Stimulated activated CD8-positive, alpha-beta memory T cell treated with anti-CD3 and anti-CD28 coated beads, Interleukin-12 subunit alpha, Interleukin-12 subunit beta, amount 100 ng/mL, for 4 hours (primary cell): ENCODE results near the gene THBS3.

Experiments used
- DNase-seq: peaks from one replicate; pipeline ENCODE4 v3.0.0-alpha.2; 2020; ENCODE audit warnings: low read depth

Gene THBS3

DNA sequence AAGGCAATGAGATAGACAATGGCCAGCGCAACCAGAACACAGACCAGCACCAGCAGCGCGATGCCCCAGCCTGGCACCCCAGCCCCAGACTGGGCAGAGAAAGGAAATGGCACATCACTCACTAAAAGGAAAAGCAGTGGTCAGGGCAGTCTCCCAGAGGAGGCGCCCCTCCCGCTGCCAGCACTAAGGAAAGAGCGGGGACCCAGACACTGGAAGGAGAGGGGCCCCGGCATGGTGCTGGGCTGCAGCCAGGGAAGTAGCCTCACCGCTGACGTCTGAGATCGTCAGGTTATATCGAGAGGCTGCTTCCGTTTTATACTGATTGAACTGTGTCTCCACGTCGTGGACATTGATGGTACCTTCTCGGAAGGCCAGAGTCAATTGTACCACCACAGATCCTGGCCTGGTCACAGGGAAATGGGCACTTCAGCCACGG lies 20.2 kb downstream of the THBS3 start:
- no peak for DNase-seq

DNA sequence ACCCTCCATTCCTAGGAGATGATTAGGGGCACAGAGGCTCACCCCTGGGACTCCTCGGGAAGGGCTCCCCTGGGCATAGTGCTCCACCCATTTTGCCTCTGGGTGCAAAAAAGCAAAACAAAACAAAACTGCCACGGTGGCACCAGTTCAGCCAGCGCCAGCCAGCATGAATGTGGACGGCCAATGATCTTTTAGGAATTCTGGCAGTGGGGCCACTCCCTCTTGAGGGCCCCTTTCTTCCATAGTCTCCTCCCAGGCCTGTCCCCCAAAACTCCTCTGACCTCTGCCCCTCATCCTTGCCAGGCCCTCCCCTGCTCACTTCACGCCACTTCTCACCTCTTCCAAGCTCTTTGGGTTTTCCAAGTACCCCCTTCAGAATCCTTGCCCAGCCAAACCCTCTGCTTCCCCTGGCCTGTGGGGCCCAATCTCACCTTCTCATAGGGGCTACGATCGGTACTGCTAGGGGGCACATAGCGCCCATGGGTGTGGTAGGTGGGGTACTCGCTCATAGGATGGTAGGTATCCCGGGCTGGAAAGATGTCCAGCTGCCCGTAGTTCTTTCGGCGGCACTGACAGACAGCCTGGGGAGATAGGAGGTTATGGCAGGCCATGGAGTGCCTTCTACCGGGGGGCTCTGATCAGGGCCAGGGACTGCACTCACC lies 20.8 kb downstream of the THBS3 start:
- DNase-seq = no peak

DNA sequence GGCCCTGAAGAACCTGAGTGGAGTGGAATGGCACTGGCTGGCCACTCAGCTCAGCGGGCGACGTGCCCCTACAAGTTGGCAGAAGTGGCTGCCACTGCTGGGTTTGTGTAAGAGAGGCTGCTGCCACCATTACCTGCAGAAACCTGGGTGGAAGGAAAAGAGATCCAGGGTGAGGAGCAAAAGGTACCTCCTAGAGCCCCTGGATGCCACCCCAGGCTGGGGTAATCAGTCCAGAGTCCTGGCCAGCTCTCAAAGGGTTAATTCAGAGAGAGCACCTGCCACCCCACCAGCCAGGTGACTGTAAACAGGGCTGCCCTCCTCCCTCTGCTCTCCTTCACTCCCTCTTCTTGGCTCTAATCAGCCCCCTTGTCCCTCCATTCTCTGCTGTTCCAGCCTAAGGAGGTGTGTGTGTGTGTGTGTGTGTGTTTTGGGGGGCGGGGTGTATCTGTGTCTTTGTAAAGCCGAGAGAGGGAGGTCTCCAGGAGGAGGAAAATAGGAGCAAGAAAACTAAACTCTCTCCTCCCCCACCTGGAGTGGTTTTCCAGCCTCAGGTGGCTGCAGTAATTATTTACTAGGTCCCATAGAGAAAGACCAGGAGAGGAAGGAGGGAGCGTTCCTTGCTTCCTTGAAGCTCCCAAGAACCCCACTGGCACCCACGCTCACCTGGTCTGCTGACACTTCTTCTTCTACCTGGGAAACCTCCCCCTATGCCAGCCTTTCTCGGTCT lies 21.5 kb downstream of the THBS3 start:
- no peak for DNase-seq

DNA sequence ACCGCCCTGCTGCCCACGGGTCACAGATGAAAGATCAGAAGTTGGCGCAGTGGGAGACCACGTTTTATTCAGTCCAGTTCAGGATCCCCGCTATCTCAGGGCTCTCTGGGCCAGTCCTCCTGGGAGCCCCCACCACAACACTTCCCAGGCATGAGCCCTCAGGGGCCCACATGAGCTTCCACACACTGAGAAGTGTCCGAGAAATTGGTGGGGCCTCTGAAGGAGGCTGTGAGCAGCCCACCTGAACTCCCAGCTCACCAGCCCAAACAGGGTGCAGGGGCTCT lies 22.0 kb downstream of the THBS3 start:
- no peak for DNase-seq

DNA sequence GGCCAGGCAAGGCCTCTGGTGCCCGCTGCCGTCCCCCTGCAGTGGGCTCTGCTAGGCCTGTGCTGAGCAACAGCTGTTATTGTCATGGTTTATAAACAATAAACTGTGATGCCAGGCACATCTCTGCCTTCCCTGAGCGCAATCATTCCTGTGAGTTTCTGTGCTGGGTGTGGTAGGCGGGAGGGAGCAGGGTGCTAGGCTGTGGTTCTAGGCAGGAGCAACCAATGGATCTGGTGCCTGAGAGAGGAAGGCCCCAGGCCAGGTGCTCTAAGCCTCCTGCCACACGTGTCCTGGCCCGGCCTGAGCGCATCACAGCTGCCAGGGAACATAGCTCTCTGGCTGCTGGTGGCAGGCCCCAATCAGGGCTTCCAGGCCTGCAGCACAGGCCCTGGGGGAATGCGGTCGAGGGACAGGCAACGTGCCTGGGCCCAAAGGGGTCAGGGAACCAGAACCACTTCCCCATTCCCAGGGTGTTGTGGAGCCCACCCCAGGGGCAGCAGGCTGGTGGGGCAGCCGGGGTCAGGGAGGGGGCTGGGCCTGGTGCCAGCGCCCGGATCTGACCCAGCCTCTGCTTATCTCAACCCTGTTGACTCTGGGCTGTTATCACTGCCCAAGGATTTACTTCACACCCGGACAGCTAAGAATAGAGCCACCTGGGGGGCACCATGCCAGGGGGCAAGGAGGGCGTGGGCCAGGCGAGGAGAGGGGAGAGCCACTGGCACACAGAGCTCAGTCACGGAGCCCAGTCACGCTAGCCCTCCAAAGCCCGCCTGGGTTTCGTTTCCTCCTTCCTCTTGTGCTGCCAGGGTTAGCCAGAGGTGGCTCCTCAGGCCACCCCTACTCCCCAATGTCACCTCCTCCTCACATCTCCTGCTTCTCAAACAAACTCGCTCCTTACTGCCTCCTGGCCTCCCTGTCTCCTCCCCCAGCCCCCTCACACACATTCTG lies 22.6 kb downstream of the THBS3 start:
- no peak for DNase-seq

DNA sequence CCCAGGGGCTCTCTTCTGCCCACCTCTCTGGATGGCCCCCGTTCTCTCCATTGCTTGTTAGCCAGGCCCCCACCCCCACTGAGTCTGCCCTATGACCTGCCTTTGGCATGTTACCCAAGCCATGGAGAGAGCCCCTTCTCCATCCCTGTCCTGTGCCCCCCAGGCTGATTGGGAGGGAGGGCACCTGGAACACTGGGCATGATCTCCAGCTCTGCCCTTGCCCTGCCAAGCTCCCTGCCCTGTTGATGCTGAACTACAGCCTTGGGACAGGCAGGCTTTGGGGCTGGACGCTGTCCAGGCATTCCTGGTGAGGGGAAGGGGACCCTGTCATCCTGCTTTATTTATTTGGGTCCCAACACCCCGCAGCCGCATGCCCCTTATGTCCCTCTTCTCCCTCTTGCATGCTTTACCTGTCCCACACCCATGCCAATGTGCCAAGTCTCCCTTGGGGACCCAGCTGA lies 23.3 kb downstream of the THBS3 start:
- no peak for DNase-seq

DNA sequence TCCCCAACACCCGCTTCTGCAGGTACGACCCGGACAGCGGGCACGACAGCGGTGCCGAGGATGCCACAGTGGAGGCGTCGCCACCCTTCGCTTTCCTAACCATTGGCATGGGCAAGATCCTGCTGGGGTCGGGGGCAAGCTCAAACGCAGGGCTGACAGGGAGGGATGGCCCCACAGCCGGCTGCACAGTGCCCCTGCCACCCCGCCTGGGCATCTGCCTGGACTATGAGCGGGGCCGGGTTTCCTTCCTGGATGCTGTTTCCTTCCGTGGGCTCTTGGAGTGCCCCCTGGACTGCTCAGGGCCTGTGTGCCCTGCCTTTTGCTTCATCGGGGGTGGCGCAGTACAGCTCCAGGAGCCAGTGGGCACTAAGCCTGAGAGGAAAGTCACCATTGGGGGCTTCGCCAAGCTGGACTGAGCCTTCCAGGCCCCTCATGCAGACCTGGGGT lies 23.9 kb downstream of the THBS3 start:
- DNase-seq = no peak

DNA sequence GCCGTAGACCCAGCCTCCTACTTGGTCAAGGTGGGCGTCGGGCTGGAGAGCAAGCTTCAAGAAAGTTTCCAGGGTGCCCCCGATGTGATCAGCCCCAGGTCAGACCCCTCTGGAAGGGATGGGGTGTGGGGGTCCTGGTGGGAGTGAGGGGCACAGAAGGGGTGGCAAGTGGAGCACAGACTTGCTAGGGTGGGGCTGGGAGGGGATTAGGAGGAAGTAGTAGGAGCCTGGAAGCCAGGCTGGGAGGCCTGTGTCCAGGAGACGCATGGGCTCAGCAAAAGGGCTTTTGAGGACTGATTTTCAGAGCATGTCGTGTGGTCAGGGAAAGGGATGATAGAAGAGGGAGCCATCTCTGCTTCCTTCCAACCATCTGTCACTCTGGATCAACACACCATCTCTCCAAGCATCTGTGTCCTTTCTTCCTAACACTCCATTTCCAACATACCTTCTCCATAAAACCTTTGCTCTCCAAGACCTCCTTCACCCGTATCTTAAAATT lies 25.6 kb downstream of the THBS3 start:
- DNase-seq = no peak

DNA sequence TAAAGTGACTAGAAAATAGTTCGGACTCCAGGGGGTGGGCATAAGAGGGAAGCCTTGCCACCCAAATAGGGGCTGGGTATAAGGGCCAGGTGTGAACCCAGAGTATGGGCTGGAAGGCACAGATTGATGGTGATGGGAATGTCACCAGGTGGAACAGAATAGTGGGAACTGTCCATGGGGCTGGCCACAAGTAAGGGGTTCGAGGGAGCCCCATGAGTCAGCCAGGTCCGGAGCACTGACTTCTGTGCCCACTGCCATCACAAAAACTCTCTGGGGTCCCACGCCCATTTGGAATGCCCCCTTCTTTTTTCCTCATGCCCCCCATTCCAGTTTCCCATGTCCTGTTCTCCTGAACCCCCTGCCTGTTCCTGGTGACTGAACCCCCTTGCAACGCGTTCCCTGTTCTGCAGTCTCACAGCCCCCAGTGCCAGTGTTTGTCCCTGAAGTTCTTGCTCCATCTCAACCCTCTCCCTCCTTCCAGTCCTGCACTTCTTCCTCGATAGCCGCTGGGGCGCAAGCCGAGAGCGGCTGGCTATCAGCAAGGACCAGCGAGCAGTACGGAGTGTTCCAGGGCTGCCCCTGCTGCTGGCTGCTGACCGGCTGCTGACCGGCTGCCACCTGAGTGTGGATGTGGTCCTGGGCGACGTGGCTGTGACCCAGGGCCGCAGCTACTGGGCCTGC lies 26.2 kb downstream of the THBS3 start:
- no peak for DNase-seq

DNA sequence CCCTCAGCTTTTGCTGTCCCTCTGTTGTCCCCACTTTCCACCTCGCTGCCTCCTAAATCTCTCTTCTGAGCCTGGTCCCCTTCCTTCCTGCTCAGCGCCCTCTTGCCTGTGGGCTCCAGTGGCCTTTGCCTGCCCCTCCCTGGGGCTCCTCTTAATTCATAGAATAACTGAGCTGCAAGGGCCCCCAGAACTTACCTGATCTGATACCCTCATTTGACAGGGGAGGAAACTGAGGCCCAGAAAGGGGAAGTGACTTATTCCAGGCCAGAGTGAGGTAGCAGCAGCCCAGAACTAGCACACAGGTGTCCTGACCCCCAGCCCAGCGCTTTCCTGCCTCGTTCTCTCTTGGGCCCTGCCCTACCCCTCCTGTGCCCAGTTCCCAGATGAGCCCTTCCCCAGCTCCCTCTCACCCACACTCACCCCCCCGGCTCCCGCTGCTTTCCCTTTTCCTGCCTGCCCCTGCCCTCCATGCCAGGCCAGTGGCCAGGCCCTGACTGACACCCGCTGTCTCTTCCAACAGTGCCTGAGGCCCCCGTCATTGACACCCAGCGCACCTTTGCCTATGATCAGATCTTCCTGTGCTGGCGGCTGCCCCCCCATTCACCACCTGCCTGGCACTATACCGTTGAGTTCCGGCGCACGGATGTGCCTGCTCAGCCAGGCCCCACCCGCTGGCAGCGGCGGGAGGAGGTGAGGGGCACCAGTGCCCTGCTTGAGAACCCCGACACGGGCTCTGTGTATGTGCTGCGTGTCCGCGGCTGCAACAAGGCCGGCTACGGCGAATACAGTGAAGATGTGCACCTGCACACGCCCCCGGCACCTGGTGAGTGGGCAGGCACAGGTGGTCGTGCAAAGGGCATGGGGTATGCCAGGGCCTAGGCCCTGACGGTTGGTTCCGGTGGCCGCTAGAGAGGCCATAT lies 28.3 kb downstream of the THBS3 start:
- no peak for DNase-seq

DNA sequence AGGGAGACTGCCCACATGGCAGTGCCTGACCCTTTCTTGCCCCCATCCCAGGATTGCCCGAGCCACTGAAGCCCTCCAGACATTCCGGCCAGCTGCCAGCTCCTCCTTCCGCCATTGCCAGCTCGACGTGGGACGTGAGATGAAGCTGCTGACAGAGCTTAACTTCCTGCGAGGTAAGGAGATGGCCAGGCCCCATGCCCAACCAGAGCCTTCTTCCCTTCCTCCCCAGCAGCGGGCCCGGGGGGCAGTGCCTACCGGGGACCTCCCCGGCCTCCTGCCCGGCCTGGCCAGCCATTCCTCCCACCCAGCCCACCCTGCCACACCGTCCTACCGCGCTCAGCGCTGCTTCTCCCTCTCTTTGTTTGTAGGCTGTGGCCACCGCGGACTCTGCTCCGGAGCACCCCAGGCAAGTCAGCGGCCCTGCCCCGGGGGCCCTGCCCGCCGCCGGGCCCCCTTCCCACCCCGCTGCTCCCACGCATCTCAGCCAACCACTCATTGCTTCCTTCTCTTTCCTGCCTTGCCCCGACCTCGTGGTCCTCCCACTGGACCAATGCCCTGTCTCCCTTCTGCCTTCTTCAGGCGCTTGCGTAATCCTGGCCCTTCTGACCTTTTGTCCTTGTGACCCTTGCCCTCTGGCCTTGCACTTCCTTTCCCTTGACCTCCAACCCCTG lies 29.1 kb downstream of the THBS3 start:
- DNase-seq = no peak

DNA sequence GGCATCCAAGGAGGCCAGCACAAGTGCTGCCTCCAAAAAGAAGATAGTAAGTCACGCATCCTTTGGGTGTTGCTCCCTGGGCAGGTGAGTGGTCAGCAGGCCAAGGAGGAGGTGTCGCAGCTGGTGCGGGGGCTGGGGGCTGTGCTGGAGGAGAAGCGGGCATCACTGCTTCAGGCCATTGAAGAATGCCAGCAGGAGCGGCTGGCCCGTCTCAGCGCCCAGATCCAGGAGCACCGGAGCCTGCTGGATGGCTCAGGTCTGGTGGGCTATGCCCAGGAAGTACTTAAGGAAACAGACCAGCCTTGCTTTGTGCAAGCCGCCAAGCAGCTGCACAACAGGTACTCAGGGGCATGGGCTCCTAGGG lies 29.8 kb downstream of the THBS3 start:
- DNase-seq = no peak

DNA sequence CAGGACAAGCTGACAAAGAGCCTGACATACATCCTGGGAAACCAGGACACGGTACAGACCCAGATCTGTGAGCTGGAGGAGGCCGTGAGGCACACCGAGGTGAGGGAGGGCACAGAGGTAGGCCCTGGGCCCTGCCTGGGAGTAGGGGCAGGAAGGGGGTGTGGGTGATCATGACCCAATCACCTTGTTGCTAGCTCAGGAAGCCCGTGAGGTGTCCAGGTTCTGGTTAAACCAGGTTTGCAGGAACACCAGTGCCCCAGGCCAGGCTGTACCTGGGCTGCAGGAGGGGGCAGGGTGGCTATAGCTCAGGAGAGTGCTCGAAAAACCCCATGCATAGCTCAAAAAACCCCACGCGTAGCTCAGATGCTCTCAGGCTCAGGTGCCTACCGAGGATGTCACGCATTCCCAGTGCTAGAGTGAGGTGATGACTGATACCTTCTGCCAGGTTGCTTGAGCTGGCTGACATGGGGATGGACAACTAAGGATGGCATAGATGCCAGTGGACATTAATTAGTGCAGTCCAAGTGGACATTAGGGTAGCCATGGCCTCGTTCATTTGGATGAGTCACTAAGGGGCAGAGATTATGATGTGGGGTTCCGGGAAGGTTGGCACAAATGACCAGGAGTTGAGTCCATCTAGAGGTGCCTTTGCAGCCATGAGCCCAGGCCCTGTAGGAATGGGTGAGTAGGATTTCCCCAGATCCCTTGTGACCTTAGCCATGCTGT lies 30.3 kb downstream of the THBS3 start:
- no peak for DNase-seq

DNA sequence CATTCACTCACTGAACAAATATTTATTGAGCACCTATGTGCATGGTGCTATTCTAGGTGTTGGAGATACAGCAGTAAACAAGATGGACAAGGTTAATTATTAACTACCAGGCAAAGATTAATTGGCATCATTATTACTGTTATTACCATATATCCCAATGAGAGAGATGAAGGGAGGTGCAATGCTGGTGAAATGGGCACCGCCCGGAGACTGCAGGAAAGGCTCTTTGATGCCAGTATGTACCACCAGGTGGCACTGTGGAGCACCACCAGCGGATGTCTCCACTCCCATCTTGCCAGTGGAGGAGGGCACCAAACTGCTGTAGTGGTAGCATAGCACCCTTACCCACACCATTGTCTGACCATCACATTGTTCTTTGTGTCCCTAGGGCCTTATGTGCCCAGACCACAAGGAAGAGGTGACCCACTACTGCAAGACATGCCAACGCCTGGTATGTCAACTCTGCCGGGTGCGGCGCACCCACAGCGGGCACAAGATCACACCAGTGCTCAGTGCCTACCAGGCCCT lies 31.1 kb downstream of the THBS3 start:
- DNase-seq = peak; percentile 66

DNA sequence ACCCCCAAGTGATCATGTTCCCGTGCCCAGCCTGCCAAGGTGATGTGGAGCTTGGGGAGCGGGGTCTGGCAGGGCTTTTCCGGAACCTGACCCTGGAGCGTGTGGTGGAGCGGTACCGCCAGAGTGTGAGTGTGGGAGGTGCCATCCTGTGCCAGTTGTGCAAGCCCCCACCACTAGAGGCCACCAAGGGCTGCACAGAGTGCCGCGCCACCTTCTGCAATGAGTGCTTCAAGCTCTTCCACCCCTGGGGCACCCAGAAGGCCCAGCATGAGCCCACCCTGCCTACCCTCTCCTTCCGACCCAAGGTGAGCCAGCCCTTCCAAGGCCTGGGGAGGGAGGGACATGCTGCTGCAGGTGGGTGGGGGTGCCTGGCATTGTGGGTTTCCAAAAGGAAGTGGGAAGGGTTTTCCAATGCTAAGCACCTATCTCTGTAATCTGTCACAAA lies 31.7 kb downstream of the THBS3 start:
- DNase-seq = no peak

DNA sequence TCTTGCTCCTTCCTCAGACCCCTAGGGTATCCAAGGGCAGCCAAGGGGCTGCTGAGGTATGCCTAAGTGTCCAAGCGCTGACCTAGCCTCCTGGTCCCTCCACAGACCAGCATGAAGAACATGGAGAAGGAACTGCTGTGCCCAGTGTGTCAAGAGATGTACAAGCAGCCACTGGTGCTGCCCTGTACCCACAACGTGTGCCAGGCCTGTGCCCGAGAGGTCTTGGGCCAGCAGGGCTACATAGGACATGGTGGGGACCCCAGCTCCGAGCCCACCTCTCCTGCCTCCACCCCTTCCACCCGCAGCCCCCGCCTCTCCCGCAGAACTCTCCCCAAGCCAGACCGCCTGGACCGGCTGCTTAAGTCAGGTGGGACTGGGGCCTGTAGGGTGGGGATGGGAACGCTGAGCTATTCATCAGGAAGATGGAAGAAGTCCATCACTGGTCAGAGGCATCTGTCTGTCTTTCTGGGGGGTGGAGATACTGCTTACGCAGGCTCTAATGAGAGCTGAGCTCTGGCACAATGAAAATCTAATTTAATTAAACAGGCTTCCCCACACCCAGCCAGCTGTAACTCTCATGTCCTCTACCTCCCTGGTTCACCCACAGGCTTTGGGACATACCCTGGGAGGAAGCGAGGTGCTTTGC lies 32.3 kb downstream of the THBS3 start:
- DNase-seq = no peak

DNA sequence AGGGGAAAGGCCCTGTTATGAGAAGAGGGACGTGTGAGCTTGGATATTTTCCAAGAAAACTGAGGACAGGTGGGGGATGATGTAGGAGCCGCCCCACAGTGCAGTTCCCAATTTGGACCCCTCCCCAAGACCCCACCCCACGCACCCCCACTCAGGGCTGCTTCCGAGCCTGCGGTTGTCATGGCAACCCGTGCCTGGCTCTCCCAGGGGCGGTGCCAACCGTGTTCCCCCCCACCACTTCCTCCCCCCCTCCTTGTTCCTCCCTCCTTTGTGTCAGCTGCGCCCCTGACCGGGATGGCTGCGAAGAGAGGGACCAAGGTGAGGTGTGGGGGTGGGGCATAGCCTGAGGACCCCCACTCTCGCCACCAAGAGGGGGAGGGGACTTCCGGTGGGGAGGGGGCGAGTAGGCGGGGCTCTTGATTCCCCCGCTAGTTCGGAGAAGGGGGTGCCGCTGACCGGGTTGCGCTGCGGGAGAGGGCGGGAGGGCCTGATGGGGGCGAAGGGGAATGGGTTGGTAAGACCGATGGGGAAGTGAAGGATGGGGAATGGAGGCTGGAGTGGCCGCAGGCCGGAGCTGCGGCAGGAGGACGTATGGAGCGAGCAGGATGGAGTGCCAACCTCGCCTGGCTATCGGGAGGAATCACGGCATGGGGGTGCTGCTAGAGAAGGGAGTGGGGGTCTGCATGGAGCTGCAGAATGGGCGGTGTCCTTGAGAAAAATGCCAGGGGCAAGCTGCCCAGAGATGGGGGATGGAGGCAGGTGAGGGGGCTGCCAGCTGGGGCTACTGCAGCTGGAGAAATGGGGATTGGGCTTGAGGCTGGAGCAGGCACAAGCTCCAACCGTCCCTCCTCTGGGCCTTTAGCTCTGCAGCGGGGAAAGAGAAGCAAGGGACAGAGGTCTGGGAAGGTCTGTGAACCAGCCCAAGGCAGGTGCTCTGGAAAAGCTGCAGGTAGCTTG lies 33.1 kb downstream of the THBS3 start:
- DNase-seq = no peak
